ENCODE data around the gene COPG2.
"Not testable (repeated sequence)": the region's sequence is repeated elsewhere in the genome, so short reads cannot be mapped to it uniquely, and the experiment has no call there.

COPG2 gene

DNA sequence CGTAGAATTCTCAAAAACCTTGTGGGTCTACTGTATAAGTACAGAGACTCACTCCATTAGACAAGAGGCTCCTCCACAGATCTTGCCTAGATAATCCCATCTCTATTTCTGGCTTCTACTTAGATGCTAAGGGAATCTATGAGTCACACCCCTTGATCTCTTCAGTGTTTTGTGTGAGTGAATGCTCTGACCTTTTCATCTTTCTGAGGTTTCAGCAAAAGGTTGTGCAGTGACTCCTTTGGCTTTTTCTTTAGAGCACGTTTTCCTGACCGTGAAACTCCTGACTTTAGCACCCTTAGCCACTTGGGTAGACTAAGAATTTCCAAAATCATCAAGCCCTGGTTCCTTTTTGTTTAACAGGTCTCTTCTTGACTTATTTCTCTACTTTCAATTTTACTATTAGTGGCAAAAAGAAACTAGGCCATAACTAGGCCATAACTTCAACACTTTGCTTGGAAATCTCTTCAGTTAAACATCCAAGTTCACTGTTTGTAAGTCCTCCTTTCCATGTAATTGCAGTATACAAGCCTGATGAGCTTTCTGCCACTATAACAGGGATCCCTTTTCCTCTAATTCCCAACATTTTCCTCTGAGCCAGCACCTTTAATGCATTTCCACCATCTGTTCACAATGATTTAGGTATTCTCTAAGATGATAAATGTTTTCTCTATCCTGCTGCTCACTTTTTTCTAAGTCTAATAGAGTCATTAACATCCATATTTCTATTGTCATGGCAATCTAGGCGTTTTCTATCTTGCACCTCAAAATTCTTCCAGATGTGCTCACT lies 19.4 kb downstream of the COPG2 start:
- DNase-seq = peak; percentile 50

DNA sequence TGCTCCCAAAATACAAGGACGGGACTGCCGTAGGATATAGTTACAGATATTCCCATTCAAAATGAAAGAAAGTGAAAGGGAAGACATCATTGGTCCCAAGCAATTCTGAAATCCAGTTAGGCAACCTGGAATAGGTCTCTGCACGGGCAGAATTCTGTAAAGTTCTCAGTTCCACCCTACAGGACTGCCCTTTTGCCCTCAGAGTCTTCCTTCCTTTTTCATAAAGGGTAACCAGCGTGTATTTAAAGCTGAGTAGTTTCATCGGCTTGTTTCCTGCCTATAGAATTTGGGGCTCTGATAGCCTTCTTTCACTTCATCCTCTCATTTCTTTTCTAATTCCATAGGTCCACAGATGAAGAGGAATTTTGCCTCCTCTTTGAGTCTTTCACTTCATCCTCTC lies 20.0 kb downstream of the COPG2 start:
- no peak for DNase-seq

DNA sequence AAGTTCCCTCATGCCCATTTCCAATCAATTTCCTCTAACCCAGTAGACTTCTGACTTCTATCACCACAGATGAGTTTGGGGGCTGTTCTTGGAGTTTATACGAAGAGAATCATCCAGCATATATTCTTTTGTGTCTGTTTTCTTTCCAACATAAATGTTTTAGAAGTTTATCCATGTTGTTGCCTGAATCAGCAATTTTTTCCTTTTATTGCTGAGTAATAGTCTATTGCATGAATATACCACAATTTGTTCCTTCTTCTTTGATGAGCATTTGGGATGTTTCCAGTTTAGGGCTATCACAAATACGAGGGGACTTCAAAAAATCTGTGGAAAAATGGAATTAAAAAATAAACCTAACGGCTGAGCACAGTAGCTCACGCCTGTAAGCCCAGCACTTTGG lies 26.2 kb downstream of the COPG2 start:
- no peak for DNase-seq

DNA sequence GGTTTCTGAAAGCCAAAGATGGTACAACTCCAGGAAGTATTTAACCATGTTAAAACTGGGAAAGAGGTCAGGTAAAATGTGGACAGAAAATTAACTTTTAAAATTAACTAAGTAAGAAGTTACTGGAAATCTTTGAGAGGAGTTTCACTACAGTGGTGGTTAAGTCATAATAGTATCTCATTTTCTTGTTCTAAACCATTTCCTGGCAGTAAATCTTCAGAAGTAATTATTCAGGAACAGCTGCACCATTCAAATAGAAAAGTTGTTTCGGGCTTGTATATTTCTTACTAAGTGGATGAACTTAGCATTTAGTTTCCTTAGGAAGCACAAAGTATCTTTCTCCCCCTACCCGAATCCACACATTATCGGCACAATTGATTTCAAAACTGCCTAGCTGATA lies 27.1 kb downstream of the COPG2 start:
- no peak for DNase-seq

DNA sequence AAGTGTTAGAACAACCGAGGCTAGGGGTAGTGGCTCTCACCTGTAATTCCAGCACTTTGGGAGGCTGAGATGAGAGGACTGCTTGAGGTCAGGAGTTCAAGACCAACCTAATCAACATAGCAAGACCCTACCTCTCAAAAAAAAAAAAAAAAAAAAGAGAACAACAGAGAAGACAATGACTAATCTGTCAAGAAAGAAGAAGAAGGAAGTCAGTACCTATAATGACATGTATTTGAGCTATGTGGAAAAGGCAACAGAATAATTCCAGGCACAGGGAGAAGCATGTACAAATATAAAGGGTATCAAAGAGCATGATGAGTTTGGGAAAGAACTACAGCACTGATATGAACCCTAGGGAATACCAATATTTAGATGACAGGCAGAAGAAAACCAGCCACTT lies 27.5 kb downstream of the COPG2 start:
- no peak for DNase-seq

DNA sequence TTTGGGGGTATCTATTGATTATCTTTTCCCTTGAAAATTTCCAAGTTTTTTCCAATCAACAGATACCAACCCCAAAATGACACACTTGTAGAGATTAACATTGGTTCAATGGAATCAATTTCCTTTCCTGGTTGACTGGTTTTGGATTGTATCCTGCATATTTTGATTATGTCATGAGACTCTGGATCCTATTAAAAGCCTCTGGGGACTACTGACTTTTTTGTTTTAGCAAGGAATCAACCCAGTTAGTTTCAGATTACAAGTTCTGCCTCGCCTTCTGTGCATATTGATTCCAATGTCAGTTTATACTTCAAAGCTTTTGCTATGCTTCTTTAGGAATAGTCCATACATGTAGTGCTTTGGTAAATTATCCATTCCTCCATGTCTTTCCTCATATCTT lies 29.2 kb downstream of the COPG2 start:
- DNase-seq = no peak

DNA sequence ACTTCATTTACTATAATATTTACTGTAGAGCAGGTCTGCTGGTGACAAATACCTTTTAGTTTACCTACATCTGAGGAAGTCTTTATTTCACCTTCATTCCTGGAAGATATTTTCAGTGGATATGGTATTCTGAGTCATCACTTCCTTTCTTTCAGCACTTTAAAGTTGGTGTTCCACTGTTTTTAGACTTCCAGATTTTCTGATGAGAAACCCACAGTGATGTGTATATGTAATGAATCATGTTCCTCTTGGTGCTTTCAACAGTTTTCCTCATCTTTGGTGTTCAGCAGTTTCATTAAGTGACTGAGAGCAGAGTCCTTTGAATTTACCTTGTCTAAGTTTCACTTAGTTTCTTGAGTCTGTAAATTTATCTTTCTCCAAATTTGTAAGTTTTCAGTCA lies 36.4 kb downstream of the COPG2 start:
- DNase-seq = peak; percentile 73

DNA sequence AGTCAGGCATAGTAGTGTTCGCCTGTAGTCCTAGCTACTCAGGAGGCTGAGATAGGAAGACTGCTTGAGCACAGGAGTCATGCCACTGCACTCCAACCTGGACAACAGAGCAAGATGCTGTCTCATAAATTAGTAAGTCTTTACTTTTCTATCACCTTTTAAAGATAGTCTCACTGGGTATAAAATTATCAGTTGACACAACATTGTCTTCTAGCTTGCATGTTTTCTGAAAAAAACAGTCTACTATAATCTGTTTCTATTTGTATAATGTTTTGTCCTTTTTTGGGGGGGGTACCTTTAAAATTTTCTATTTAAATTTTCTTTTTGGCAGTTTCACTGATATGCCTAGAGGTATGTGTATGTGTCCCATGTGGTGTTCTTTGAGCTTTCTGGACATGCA lies 39.6 kb downstream of the COPG2 start:
- no peak for DNase-seq

DNA sequence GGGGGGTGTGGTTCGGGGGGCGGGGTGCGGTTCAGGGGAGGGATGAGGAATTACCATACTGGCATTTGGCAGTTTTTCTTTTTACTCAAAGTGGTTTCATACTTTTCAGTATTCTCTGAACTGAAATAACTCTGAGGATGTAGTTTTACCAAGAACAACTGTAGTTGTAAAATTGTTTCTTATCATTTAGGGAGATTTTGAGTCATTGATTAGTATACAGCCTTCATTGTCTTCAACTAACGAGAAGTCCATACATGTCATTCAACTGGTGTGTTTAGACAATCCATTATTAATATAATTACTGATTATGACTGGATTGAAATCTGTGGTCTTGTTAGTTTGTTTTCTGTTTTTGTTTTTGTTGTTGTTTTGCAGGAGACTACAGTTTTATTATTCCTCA lies 40.8 kb downstream of the COPG2 start:
- DNase-seq = no peak

DNA sequence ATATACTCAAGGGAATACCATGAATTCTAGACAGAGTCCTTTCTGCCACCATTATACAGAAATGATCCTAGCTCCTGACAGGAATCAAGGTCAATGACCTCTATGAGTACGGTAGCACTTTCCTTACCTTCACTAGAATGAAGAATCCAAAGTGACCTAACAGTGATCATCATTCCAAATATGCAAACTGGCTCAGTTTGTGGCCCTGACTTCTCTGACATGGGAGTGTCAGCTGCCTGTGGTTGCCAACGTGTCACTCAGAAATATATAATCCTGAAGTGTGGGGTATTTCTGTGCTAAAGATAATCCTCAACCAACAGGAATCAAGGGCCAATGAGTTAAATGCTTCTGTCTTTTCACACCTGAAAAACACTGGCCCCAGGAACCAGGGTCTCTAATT lies 45.7 kb downstream of the COPG2 start:
- DNase-seq = no peak

DNA sequence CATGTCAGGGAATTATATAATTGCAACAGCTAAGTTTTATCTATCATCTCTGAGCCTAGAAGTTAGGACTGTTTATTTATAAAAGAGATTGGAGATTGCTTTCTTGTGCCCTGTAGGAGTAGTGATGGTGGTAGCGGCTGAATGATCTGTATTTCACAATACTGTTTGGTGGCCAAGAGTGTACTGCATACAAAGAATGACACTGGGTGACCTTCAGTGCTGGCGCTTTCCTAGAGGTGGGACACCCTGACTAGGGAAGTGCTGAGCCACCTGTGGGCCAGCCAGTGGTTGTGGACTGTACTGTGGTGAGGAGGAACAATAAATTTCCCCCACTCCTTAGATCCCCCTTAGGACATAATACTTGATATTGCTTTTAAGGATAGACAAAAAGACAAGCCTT lies 53.0 kb downstream of the COPG2 start:
- no peak for DNase-seq

DNA sequence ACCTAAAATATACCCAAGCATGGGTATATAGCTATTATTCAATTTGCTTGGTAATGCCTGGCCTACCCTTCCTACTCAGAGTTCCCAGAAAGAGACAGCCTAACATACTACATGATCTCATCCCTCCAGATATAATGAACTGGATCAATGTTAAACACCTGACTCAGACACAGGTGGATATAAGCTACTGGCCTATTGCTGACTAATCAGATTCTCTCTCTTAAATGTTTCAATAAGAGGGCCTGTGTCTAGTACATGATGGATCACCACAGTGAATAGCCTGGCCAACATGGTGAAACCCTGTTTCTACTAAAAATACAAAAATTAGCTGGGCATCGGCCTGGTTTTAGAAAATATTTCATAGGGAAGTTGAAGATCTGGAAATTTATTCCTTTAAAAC lies 54.1 kb downstream of the COPG2 start:
- DNase-seq = no peak

DNA sequence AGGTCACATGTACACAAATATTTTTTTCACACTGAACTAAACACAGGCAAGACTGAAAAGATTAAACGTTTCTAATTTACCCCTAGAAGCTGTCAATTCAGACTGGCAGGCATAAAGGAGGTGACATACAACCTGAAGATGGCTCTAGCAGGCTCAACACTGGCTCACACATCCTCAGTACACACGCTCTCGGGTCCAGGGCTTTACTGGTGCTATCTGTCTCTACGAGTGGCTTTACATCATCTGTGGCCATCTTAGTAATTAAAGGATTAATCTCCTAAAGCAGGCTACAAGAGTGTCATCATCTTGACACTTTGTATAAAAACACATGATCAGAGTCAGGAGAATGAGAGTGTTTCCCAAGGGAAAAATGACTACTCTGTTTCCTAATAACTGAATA lies 57.3 kb downstream of the COPG2 start:
- DNase-seq = no peak

DNA sequence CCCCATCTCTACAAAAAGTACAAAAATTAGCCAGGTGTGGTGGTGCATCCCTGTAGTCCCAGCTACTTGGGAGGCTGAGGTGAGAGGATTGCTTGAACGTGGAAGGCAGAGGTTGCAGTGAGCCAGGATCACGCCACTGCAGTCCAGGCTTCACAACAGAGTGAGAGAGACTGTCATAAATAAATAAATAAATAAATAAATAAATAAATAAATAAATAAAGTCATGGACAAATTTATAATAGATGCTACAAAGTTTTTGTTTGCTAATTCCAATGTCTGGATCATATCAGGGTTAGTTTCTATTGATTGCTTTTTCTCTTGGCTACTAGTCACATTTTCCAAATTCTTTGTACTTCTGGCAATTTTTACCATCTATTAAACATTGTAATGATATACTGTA lies 61.5 kb downstream of the COPG2 start:
- DNase-seq = not testable (repeated sequence)

DNA sequence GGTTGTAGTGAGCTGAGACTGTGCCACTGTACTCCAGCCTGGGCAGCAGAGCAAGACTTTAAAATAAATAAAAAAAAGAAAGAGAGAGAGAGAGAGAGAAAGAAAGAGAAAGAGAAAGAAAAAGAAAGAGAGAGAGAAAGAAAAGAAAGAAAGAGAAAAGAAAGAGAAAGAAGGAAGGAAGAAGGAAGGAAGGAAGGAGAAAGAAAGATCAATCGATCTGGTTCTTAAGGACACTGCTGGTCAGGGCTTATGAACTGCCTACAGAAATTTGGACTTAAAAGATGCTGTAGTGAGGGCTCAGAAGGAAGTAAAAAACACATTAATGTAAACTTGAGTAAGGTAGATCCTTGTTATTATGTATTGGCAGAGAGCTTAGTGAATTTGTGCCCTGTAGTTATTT lies 62.4 kb downstream of the COPG2 start:
- no peak for DNase-seq

DNA sequence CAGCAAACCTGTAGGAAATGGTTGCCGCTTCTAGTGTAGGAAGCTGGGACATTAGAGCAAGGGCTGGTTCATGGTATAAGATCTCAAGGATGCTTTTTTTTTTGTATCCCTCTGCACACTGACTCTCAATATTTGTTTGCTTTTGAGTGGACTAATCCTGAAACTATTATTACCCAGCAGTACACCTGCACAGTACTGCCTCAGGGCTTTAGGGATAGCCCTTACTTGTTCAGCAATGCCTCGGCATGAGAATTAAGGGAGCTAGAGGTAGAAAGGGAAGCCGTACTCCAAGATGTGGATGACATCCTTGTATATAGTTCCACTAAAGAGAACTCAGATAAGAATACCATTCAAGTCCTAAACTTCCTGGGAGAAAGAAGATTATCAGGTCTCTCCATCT lies 70.5 kb downstream of the COPG2 start:
- DNase-seq = no peak

DNA sequence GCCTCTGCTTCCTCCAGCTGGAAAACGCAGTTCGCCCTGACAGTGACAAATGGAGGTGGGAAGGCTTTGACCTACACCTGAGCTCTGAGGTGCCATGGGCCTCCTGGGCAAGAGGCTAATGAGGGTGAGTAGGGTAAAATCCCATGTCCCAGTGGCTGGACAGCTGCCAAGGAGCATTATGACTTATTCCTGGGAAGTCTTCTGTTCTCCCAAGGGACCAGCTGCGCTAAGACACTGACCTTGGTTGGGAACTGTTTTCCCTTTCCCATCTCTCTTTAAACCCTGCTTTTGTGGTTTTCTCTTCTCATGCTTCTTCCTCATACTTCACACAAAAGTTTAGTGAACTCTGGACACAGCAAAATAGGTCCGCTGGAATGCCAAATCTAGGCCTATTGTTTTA lies 72.6 kb downstream of the COPG2 start:
- peak; percentile 80 for DNase-seq

DNA sequence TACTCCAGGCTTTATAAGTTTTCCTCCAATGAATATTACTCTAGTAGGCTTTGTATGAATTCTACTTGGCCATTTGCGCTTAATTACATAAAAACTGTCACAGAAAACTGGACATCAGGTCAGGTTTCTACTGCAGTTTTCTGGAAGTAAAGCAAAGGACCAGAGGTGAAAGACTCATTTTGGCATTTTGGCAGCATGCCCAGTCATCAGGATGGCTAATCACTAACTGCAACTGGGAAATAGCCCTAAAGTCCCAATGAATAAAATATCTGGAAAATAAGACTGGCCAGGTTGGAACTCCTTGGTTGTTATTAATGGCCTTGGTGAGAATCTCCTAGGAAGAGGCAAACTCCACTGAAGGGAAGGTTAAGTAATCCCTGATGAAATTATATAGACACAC lies 75.5 kb downstream of the COPG2 start:
- DNase-seq = no peak

DNA sequence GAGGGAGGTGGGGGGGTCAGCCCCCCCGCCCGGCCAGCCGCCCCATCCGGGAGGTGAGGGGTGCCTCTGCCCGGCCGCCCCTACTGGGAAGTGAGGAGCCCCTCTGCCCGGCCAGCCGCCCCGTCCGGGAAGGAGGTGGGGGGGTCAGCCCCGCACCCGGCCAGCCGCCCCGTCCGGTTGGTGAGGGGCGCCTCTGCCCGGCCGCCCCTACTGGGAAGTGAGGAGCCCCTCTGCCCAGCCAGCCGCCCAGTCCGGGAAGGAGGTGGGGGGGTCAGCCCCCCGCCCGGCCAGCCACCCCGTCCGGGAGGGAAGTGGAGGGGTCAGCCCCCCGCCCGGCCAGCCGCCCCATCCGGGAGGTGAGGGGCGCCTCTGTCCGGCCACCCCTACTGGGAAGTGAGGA lies 77.1 kb downstream of the COPG2 start:
- DNase-seq = not testable (repeated sequence)

DNA sequence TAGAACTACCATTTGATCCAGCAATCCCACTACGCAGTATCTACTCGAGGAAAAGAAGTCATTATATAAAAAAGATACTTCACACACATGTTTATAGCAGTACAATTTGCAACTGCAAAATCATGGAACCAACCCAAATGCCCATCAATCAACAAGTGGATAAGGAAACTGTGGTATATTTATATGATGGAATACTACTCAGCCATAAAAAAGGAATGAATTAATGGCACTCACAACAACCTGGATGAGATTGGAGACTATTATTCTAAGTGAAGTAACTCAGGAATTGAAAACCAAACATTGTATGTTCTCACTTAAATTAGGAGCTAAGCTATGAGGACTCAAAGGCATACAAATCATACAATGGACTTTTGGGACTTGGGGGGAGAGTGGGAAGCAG lies 82.6 kb downstream of the COPG2 start:
- DNase-seq = not testable (repeated sequence)

DNA sequence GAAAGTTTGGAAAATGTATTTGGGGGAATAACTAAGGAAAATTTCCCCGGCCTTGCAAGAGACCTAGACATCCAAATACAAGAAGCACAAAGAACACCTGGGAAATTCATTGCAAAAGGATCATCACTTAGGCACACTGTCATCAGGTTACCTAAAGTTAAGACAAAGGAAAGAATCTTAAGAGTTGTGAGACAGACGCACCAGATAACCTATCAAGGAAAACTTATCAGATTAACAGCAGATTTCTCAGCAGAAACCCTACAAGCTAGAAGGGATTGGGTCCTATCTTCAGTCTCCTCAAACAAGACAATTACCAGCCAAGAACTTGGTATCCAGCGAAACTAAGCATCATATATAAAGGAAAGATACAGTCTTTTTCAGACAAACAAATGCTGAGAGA lies 93.4 kb downstream of the COPG2 start:
- DNase-seq = not testable (repeated sequence)

DNA sequence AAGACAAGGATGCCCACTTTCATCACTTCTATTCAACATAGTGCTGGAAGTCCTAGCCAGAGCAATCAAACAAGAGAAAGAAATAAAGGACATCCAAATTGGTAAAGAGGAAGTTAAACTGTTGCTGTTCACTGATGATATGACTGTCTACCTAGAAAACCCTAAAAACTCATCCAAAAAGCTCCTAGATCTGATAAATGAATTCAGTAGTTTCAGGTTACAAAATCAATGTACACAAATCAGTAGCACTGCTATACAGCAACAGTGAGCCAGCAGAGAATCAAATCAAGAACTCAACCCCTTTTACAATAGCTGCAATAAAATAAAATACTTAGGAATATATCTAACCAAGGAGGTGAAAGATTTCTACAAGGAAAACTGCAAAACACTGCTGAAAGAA lies 98.4 kb downstream of the COPG2 start:
- DNase-seq = not testable (repeated sequence)

DNA sequence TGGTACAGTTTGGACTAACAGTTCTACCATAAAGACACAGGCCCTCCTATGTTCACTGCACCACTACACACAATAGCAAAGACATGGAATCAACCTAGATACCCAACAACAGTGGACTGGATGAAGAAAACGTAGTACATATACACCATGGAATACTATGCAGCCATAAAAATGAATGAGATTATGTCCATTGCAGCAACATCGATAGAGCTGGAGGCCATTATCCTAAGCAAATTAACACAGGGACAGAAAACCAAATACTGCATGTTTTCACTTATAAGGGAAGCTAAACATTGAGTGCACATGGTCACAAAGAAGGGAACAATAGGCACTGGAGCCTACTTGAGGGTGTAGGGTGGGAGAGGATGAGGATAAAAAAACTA lies 101.7 kb downstream of the COPG2 start:
- no peak for DNase-seq

DNA sequence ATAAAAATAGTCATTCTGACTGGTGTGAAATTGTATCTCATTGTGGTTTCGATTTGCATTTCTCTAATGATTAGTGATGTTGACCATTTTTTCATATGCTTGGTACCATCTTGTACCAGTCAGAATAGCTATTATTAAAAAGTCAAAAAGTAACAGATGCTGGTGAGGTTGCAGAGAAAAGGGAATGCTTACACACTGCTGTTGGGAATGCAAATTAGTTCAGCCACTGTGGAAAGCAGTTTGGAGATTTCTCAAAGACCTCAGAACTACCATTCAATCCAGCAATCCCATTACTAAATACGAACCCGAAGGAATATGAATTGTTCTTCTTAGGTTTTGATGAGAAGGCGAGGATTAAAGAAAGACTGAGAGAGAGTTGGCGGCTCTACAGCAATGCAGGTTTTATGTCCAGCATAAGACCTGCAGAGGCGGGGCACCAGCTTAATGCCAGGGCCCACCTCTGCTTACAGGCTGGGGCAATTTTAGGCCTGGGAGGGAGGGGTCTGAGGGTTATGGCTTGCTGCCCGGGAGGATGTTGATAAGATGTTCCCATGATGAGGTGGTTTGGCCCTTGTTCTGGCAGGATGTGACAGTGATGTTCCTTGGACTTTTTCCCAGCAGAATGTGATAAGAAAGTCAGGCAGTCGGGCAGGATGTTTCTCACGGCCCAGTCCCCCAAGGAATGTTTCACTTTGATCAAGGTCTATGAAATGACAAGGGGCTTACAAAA lies 102.2 kb downstream of the COPG2 start:
- peak; percentile 54 for DNase-seq
